Inflammatory macrophage treated with lipopolysaccharide for 1 hour (primary cell): ENCODE results near the gene FAM222A.

ENCODE experiments used
- DNase-seq, 2 donors: peaks; one replicate each; pipeline ENCODE4 v3.0.0-alpha.2; 2020 to 2022

The FAM222A gene

DNA sequence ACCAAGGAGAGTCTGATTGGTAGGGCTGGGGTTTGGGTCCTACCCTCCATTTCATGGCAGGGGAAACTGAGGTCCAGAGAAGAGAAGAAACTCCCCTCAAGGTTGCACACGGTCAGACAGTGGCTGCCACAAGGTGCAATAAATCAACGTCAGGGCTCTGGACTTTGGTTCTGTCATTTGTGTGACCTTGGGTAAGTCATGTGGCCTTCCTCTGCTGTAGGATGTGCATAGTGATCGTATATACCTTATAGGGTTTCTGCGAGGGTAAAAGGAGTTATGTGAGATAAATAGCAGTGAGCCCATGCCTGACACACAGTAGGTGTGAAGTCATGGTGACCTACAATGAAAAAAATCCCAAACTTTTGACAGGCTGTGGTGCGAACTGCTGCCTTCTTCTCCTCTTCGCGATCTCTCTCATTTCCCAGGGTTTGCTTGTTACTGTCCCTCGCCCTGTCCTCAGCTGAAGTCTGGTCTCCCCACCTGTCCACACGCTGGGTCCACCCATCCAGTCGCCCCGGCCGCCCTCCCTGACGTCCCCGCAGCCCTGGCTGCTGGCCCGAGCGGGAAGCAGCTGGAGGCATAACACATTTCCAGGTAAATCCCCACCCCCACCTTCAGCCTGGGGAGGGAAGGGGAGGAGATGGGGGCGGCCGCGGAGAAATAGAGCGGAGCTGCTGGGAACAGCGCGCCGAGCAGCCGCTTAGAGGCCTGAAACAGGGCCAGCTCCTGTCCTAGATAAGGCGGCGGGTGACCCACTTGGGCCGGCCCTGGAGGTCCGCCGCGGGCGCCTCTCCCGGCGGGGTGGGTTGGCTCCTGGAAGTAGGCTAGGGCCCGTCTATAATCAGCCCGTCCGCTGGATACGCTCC lies 1.8 kb upstream of the FAM222A start:
- DNase-seq, result no peak

DNA sequence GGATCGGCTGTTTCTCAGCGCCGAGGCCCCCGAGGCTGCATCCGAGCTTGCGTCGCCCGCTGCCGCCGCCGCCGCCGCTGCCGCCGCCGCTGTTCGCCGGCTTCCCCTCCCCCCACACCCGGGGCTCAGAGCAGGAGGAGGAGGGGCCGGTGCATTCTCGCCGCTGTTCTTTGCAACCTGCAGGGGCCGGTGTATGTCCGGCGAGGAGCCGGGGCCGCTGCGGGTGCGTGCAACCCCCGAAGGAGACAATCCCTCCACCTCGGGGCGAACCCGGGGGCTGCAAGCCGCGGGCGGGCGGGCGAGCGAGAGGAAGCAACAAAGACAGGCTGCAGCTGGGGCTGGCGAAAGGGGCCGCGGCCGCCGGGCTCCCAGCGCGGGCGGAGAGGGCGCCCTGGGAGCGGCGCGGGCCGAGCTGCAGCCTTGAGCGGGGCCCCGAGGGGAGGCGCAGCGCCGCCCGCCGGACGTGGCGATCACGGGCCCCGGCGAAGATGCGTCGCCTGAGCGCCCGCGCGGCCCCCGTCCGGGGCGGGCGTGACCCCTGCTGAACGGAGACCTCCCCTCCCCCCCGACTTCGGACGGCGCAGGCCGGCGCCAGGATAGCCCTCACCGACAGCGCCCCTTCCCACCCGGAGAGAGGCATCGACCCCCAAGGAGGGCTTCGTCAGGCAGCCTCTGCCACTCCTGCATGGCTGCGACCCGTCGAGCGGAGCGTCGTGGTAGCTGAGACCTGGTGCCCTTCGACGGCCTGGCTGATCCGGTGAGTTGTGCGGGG lies 702 bp downstream of the FAM222A start:
- peak; percentile 3 to 30 for DNase-seq

- no peak for DNase-seq
Measured at GRCh38 chr12:109714913-109715244, 1.3 kb downstream of the FAM222A start.

GRCh38 chr12:109715310-109716091 lies 1.9 kb downstream of the FAM222A start:
- peak in 1 of 2 donors; percentile 11 for DNase-seq

DNA sequence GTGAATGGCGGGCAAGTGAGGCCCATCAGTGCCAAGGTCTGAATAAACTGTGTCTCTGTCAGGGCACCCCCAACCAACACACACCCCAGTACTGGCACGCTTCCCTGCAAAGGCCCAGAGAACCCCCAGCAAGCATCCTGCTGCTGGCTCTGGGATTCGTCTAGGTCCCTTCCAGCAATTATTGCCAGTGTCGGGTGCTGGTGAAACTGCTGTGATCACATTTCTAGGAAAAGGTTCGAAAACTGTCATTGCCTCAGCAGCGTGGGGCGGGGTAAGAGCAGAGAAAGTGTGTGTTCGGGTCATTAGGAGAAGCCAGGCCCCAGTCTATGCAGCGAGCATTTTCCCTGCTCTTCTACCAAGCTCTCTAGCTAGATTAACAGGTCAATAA lies 2.5 kb downstream of the FAM222A start:
- DNase-seq, result no peak

DNA sequence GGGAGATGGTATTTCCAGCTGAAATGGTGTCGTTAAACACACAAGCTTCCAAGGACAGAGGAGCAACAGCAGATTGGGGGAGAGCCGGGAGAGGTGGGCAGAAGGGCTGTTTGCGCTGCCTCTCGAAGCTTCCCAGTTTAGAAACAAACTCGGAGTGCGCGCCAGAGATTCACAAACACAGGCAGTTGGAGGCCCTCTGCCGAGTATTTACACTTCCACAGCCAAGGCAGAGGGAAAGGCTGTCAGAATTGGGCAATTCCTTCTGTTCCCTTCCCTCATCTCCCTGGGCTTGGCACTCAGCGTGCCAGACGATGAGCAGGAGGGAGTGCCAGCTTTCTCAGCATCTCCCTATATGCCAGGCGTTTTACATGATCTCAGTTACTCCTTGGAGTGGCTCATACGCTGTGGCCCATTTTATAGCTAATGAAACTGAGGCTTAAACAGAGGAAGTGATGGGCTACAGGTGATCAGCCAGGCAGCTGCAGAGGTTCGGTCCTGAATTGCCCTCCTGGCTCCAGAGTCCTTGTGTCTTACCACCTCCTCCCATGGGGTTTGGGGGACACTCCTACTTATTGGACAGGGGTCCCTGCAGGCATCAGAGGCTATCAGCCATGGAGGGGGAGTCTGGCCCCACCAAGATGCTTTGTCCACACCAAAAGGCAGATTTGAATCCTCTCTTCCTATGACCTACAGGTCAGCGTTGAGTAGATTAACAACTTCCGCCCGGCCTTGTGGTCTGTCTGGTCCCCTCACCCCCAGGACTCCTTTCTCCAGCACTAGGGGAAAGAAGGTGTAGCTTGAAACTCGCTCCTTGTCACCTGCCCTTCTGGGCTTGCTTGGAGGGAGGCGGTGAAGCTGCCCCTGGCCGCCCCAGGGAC lies 3.1 kb downstream of the FAM222A start:
- DNase-seq, result no peak

- DNase-seq, result no peak
Measured at GRCh38 chr12:109717390-109718357, 4.0 kb downstream of the FAM222A start.

DNA sequence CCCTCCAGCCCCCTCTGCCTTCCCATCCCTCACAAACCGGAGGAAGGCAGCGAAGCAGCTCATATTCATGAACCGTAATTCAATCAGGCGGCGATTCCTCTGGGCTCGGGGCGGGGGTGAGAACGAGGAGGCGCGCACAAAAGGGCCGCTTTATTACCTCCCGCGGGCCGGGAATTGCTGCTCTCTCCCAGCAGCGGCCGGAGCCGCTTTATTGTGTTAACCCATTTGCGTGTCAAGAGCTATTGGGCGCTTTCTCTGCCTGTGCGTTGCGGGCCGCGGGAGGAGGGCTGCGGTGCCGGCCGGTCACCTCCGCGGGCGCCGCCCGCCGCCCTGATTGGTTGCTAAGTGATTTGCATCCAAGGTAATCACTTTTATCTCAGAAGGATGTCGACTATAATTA lies 4.8 kb downstream of the FAM222A start:
- DNase-seq, result no peak

- peak; percentile 3 to 15 for DNase-seq
Measured at GRCh38 chr12:109719123-109720022, 5.7 kb downstream of the FAM222A start.

GRCh38 chr12:109720152-109720856 lies 6.7 kb downstream of the FAM222A start:
- no peak for DNase-seq

DNA sequence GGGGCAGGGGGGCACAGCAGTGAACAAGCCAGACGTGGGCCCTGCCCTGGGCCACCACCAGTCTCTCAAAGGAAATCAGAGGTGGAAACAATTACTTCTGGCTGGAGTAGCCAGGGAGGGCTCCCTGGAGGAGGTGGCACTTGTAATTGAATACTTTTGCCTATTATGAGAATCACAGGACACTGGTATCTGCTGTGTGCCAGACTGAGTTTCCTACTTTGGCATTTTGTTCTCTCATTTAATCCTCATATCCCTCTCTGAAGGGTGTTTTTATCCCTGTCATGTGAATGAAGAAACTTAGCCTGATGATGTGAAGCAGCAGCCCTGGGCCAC lies 7.2 kb downstream of the FAM222A start:
- DNase-seq, result no peak

GRCh38 chr12:109721276-109721675 lies 7.7 kb downstream of the FAM222A start:
- DNase-seq, result no peak

- DNase-seq, result no peak
Measured at GRCh38 chr12:109722022-109722720, 8.5 kb downstream of the FAM222A start.

DNA sequence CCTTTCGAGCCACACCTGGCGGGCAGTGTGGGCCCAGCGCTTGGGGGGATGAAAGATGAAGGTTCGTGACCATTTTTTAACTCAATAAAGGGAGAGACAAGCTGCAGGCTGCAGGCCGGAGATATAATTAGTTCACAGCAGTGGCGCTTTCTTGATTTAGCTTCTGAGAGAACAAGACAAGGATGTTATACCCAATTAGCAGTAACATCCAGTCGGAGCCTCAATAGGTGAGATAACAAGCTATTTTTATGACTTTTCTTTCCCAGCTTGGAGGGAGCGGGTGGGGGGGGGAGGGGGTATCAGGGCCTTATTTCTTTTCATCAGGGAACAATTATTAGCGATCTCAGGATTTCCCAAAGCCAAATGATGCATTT lies 9.1 kb downstream of the FAM222A start:
- DNase-seq, result no peak

DNA sequence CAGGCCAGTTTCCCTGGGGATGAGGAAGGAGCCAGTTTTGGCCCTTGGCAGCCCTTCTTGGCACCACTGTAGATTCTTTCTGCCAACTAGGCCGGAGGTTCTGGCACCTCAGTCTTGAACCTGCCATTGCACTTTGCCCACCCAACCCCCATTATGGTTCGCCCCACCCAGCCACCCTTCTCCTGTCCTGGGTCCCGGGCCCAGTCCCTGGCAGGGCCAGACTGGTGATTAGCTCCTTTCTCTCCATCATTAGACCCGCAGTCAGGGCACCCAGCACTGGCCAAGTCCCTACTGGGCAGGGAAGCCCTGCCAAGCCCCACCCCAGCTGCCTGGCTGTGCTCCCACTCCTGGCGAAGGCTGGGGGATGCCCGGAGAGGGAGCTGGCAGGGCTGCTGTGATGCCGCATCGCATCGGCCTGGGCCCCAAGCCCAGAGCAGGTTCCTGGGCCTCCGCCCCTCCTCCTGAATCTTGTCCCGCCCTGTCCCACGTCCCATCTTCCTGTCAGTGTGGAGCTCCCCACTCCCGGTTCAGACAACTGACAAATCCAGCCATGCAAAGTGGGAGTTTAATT lies 9.8 kb downstream of the FAM222A start:
- no peak for DNase-seq

DNA sequence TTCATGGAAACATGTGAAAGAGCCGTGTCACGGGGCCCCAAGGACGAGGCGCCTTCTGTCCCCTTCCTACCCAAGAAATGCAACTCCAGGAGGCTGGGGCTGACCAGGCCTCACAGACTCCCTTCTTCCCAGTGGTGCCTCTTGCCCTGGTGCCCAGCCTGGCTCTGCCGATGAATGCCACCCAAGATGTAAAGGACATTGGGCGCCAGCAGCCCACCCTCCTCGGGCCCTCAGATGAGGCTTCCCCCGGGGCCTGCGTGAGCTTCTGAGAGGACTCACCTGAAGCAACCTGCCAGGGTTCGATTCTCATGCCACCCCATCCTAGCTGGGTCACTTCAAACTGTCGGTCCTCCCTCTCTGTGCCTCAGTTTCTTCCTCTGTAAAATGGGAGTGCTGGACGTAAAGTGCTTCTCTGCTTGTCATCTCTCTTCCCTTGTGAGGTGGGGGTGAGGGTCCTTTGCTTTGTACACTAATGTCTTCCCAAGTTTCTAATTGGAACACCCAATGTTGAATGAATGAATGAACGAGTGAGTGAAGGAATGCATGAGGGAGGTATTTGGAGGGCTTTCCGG lies 10.8 kb downstream of the FAM222A start:
- DNase-seq, result no peak

DNA sequence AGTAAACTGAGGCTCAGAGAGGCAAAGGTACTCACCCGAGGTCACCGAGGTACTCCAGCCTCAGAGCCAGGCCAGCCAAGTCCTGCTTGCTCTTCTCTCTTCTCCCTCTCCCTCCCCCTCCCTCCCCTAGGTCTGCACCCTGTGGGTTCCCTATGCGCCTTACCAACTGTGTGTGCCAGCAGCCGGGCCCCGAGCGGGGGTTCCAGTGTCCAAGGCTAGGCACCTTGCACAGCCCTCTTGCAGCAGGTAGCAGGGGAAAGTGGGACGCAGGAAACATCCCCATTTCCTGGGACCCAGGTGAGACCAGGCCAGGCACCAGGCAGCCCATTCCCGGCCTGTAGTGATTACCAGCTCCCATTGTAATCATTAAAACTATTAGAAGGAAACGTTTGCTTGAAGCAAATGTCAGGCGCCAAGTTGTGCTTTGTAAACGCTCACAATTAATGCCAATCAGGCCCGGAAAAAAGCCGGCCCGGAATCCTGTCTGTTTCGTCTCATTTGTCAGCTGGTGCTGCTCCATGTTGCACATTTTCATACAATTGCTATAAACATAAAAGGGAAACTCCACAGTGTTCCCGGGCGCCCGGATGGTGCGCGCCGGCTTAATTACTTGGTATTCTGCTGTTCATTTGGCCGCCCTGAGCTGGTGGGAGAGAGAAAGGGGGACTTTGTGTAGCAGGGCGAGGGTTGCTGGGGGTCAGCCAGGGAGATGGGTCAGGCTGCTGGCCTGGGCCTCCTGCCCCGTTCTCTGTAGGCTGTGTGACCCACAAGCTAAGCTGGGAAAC lies 11.9 kb downstream of the FAM222A start:
- no peak for DNase-seq
